K562 treated with DMSO at 1 percent for 4 hours (cell line): ENCODE results near the gene PCDHGA5. TPM values are rescaled to one million over a fixed set of nuclear protein-coding genes. Genes with fewer than 3 reads are reported as not detected.

Experiments
- total RNA-seq: library from RNA; unstranded; fragments of 300-600 nt; gene quantifications from 2 replicates; pipeline ENCODE4 v1.2.3, GENCODE V29; 2022; ENCODE audit not compliant: insufficient read depth

Gene PCDHGA5
- total RNA-seq, 1 experiment from 2014 or later, result 0.16 TPM

GRCh38 chr5:141397756-141398551, 34.0 kb downstream of the PCDHGA5 start, which contains the start of gene PCDHGB5:
Gene PCDHGB5, plus strand, starts transcription at chr5:141397947. Its CDS starts 181 bp downstream, at chr5:141398128.

DNA sequence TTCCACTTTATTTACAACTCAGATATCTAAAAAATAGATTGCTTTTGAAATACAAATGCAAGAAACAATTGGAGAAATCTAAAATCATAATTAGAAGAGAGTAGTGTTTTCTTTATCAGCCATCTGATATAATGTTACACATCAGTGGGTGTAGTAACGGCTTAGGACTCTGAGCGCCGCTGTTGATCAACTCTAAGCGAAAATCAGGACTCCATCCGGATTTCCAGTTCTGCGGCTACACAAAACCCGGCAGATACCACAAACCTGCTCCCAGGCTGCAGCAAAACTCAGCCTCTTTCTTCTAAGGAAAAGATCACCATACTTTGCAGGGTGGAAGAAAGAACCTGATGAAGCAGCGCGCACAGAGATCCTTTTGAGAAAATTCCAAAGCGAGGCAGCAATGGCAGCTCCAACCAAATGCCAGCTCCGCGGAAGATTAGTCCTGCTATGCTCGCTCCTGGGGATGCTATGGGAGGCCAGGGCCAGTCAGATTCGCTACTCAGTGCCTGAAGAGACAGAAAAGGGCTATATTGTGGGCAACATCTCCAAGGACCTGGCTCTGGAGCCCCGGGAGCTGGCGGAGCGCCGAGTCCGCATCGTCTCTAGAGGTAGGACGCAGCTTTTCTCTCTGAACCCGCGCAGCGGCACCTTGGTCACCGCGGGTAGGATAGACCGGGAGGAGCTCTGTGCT, 38.7 kb downstream of the PCDHGA5 start, which contains the start of gene PCDHGA9:
PCDHGA9 (plus strand) TSS at position 226 of the 691 bp plus-strand sequence; CDS start at position 401, 175 bp downstream.

GRCh38 chr5:141407790-141408505, 44.0 kb downstream of the PCDHGA5 start, which contains the start of gene PCDHGB6:
Gene PCDHGB6, plus strand, starts transcription at chr5:141408021. Its CDS starts 182 bp downstream, at chr5:141408203.

DNA sequence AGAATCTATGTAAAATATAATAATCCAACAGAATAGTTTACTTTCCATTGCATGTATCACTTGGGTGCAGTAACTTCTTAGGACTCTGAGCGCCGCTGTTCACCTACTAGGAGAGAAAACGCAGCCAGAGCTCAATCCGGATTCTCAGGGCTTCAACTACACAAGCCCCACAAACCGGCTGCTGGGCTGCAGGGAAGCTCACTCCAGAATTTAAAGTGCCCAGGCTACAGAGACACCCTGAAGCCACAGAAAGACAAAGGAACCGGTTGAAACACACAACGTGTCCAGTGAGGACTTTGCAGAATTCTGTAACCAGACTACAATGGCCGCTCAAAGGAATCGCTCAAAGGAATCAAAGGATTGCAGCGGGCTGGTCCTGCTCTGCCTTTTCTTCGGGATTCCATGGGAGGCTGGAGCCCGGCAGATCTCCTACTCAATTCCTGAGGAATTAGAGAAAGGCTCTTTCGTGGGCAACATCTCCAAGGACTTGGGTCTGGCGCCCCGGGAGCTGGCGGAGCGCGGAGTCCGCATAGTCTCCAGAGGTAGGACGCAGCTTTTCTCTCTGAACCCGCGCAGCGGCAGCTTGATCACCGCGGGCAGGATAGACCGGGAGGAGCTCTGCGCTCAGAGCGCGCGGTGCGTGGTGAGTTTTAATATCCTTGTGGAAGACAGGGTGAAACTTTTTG, 49.0 kb downstream of the PCDHGA5 start, which contains the start of gene PCDHGA10:
PCDHGA10 (plus strand) TSS at position 134 of the 686 bp plus-strand sequence; CDS start at position 323, 189 bp downstream.

Other genes starting within 250 kb of the PCDHGA5 start
- not detected in 2 replicates for gene PCDHB4, start 242.3 kb upstream of the PCDHGA5 start, total RNA-seq
- gene PCDHB5, start 229.0 kb upstream of the PCDHGA5 start, total RNA-seq, result not detected in 2 replicates
- gene PCDHB6, start 214.1 kb upstream of the PCDHGA5 start, total RNA-seq, result not detected in 2 replicates
- not detected in 2 replicates for gene PCDHB7, start 191.5 kb upstream of the PCDHGA5 start, total RNA-seq
- gene PCDHB8, start 186.4 kb upstream of the PCDHGA5 start, total RNA-seq, result not detected in 2 replicates
- gene PCDHB16, start 181.8 kb upstream of the PCDHGA5 start, total RNA-seq, result not detected in 2 replicates
- not detected in 2 replicates for gene PCDHB9, start 177.0 kb upstream of the PCDHGA5 start, total RNA-seq
- gene PCDHB10, start 171.8 kb upstream of the PCDHGA5 start, total RNA-seq, result not detected in 2 replicates
- gene PCDHB11, start 164.5 kb upstream of the PCDHGA5 start, total RNA-seq, result not detected in 2 replicates
- gene PCDHB12, start 155.4 kb upstream of the PCDHGA5 start, total RNA-seq, result not detected in 2 replicates
- gene PCDHB13, start 150.2 kb upstream of the PCDHGA5 start, total RNA-seq, result not detected in 2 replicates
- not detected in 2 replicates for gene PCDHB14, start 140.8 kb upstream of the PCDHGA5 start, total RNA-seq
- not detected in 2 replicates for gene PCDHB15, start 118.8 kb upstream of the PCDHGA5 start, total RNA-seq
- gene SLC25A2, start 60.1 kb upstream of the PCDHGA5 start, total RNA-seq, result not detected in 2 replicates
- gene TAF7, start 43.4 kb upstream of the PCDHGA5 start, total RNA-seq, result 87.4 and 92.8 TPM in 2 replicates
- 0.37 TPM in 1 of 2 replicates, not detected in the other for gene PCDHGA1, start 33.6 kb upstream of the PCDHGA5 start, total RNA-seq
- gene PCDHGA2, start 25.4 kb upstream of the PCDHGA5 start, total RNA-seq, result 0.12 TPM in 1 of 2 replicates, not detected in the other
- 0.46 TPM in 1 of 2 replicates, not detected in the other for gene PCDHGA3, start 20.3 kb upstream of the PCDHGA5 start, total RNA-seq
- gene PCDHGB1, start 14.1 kb upstream of the PCDHGA5 start, total RNA-seq, result not detected in 2 replicates
- 0.42 and 0.76 TPM in 2 replicates for gene PCDHGA4, start 9.1 kb upstream of the PCDHGA5 start, total RNA-seq
- gene PCDHGB2, start 4.2 kb upstream of the PCDHGA5 start, total RNA-seq, result 0.48 and 0.70 TPM in 2 replicates
- gene PCDHGB3, start 6.1 kb downstream of the PCDHGA5 start, total RNA-seq, result 0.51 and 0.74 TPM in 2 replicates
- gene PCDHGA6, start 9.7 kb downstream of the PCDHGA5 start, total RNA-seq, result 0.27 and 0.35 TPM in 2 replicates
- gene PCDHGA7, start 18.6 kb downstream of the PCDHGA5 start, total RNA-seq, result not detected in 2 replicates
- 0.21 TPM in 1 of 2 replicates, not detected in the other for gene PCDHGB4, start 23.5 kb downstream of the PCDHGA5 start, total RNA-seq
- gene PCDHGA8, start 28.5 kb downstream of the PCDHGA5 start, total RNA-seq, result 0.24 TPM in 1 of 2 replicates, not detected in the other
- gene PCDHGB5, start 33.8 kb downstream of the PCDHGA5 start, total RNA-seq, result not detected in 2 replicates
- not detected in 2 replicates for gene PCDHGA9, start 38.6 kb downstream of the PCDHGA5 start, total RNA-seq
- not detected in 2 replicates for gene PCDHGB6, start 43.9 kb downstream of the PCDHGA5 start, total RNA-seq
- gene PCDHGA10, start 48.8 kb downstream of the PCDHGA5 start, total RNA-seq, result not detected in 2 replicates
- not detected in 2 replicates for gene PCDHGB7, start 53.5 kb downstream of the PCDHGA5 start, total RNA-seq
- gene PCDHGA11, start 56.9 kb downstream of the PCDHGA5 start, total RNA-seq, result not detected in 2 replicates
- gene PCDHGA12, start 66.3 kb downstream of the PCDHGA5 start, total RNA-seq, result not detected in 2 replicates
- gene PCDHGC3, start 111.8 kb downstream of the PCDHGA5 start, total RNA-seq, result not detected in 2 replicates
- not detected in 2 replicates for gene PCDHGC4, start 120.9 kb downstream of the PCDHGA5 start, total RNA-seq
- gene PCDHGC5, start 124.9 kb downstream of the PCDHGA5 start, total RNA-seq, result not detected in 2 replicates